ENCODE data around the gene IL12B. TPM values are rescaled to one million over a fixed set of nuclear protein-coding genes. Genes with fewer than 3 reads are reported as not detected.

IL12B gene
- total RNA-seq, 2 experiments from 2014 or later: not detected

GRCh38 chr5:159341906-159342310 lies 11.6 kb upstream of the IL12B start:
- POLR2A ChIA-PET: interaction anchor here (0.6 kb wide), 1 partner anchor 19 kb away, joined by 3 read pairs; no protein-coding TSS in a partner anchor
- Mint-ChIP-seq H3K4me1 (peaks cover 49% of the 10 kb centered on the region), H3K27ac (peak overlapping the region; percentile 21), H3K36me3 (peaks cover 15% of the 10 kb centered on the region), H3K4me3 (no peak overlapping the region), H3K9me3 (peaks cover 7% of the 10 kb centered on the region), H3K27me3 (peaks cover 7% of the 10 kb centered on the region)
- ATAC-seq (ENCODE audit: low read depth) (peak; percentile 30), DNase-seq (no peak)

- Mint-ChIP-seq H3K4me1 (peaks cover 57% of the 10 kb centered on the region), H3K27ac (peak overlapping the region; percentile 59), H3K27me3 (peaks cover 6% of the 10 kb centered on the region), H3K4me3 (peak overlapping the region; percentile 26), H3K9me3 (peaks cover 7% of the 10 kb centered on the region), H3K36me3 (peaks cover 15% of the 10 kb centered on the region)
- ATAC-seq (ENCODE audit: low read depth): no peak
- POLR2A ChIA-PET: interaction anchor here (0.6 to 1.2 kb wide), 3 partner anchors 20 to 71 kb away, joined by 3 to 5 read pairs (median 3); no protein-coding TSS in a partner anchor
- DNase-seq: no peak
Observed at GRCh38 chr5:159341145-159341544, 10.9 kb upstream of the IL12B start.

GRCh38 chr5:159340511-159340910 lies 10.2 kb upstream of the IL12B start:
- peak; percentile 38 for ATAC-seq (ENCODE audit: low read depth)
- Mint-ChIP-seq H3K27ac (peak overlapping the region; percentile 61), H3K9me3 (peaks cover 7% of the 10 kb centered on the region), H3K4me3 (peak overlapping the region; percentile 26), H3K36me3 (peaks cover 15% of the 10 kb centered on the region), H3K27me3 (peaks cover 1% of the 10 kb centered on the region), H3K4me1 (peaks cover 57% of the 10 kb centered on the region)
- DNase-seq: no peak
- POLR2A ChIA-PET: interaction anchor here (0.6 to 1.2 kb wide), 3 partner anchors 69 to 1772 kb away, joined by 3 to 5 read pairs (median 4); no protein-coding TSS in a partner anchor

- Mint-ChIP-seq H3K27me3 (peaks cover 2% of the 10 kb centered on the region), H3K4me3 (no peak overlapping the region), H3K9me3 (peaks cover 6% of the 10 kb centered on the region), H3K36me3 (peaks cover 15% of the 10 kb centered on the region), H3K4me1 (peaks cover 57% of the 10 kb centered on the region), H3K27ac (no peak overlapping the region)
- DNase-seq: no peak
- ATAC-seq (ENCODE audit: low read depth): no peak
- POLR2A ChIA-PET: no interaction called here
Observed at GRCh38 chr5:159339460-159339859, 9.2 kb upstream of the IL12B start.

- peak overlapping the region; percentile 90 for H3K27ac Mint-ChIP-seq
- H3K4me3 Mint-ChIP-seq: peak overlapping the region; percentile 38
- peaks cover 53% of the 10 kb centered on the region for H3K4me1 Mint-ChIP-seq
- POLR2A ChIA-PET: interaction anchor here (0.8 kb wide), 1 partner anchor 522 kb away, joined by 3 read pairs; no protein-coding TSS in a partner anchor
- DNase-seq: no peak
- H3K27me3 Mint-ChIP-seq: peaks cover 3% of the 10 kb centered on the region
- peaks cover 3% of the 10 kb centered on the region for H3K9me3 Mint-ChIP-seq
- peaks cover 10% of the 10 kb centered on the region for H3K36me3 Mint-ChIP-seq
- ATAC-seq (ENCODE audit: low read depth): no peak
Observed at GRCh38 chr5:159338118-159338517, 7.8 kb upstream of the IL12B start.

- Mint-ChIP-seq H3K27me3 (peaks cover 5% of the 10 kb centered on the region), H3K36me3 (peaks cover 10% of the 10 kb centered on the region), H3K27ac (peak overlapping the region; percentile 90), H3K4me3 (peak overlapping the region; percentile 38), H3K4me1 (peaks cover 51% of the 10 kb centered on the region), H3K9me3 (peaks cover 3% of the 10 kb centered on the region)
- DNase-seq (no peak), ATAC-seq (ENCODE audit: low read depth) (peak; percentile 60)
- POLR2A ChIA-PET: interaction anchor here (0.6 to 0.8 kb wide), 2 partner anchors 24 to 521 kb away, joined by 3 read pairs; no protein-coding TSS in a partner anchor
Observed at GRCh38 chr5:159337016-159337955, 7.0 kb upstream of the IL12B start.

DNA sequence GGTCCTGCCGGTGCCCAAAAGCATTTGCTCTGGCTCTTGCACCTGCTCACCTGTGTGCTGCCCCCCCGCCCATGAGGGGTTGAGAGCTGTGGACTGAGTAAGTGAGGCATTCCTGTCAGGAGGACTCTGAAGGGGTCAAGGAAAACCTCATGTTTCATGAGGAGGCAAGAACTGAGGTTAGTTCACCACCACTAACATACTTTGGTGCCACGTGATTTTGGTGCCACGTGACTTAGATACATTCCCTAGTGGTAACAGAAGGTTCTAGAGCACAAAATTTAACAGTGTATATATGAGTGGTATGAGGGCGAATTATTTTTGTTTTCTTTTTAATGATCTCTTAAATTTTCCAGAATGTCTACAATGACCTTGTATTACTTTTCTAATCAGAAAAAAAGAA lies 6.3 kb upstream of the IL12B start:
- peaks cover 45% of the 10 kb centered on the region for H3K4me1 Mint-ChIP-seq

DNA sequence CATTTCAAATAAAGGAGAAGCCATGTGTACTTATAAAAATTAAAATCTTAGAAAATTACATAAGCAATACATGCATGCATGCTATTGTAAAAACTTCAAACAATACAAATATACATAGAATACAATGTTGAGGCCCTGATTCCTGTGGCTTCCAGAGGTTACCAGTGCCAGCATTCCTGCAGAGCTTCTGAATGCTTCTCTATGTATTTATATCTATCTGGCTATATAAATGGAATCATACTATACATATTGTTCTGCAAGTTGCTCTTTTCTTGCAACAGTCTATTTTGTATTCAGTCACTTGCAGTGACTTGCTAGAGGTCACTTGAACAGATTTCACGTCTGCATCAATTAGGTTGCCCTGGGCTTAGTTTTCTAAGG lies 3.2 kb upstream of the IL12B start:
- DNase-seq: no peak
- Mint-ChIP-seq H3K27me3 (peaks cover 28% of the 10 kb centered on the region), H3K36me3 (peaks cover 2% of the 10 kb centered on the region), H3K27ac (no peak overlapping the region), H3K9me3 (no peaks in the 10 kb centered on the region), H3K4me1 (peaks cover 32% of the 10 kb centered on the region), H3K4me3 (no peak overlapping the region)
- no peak for ATAC-seq (ENCODE audit: low read depth)
- POLR2A ChIA-PET: interaction anchor here (0.5 kb wide), 1 partner anchor 1727 kb away, joined by 4 read pairs; no protein-coding TSS in a partner anchor

More for the DNA sequence above, 6.3 kb upstream of the IL12B start:
- Mint-ChIP-seq H3K36me3 (peaks cover 7% of the 10 kb centered on the region), H3K27me3 (peaks cover 5% of the 10 kb centered on the region), H3K27ac (peak overlapping the region; percentile 90), H3K9me3 (peaks cover 3% of the 10 kb centered on the region), H3K4me3 (no peak overlapping the region)
- DNase-seq (no peak), ATAC-seq (ENCODE audit: low read depth) (no peak)
- POLR2A ChIA-PET: no interaction called here

DNA sequence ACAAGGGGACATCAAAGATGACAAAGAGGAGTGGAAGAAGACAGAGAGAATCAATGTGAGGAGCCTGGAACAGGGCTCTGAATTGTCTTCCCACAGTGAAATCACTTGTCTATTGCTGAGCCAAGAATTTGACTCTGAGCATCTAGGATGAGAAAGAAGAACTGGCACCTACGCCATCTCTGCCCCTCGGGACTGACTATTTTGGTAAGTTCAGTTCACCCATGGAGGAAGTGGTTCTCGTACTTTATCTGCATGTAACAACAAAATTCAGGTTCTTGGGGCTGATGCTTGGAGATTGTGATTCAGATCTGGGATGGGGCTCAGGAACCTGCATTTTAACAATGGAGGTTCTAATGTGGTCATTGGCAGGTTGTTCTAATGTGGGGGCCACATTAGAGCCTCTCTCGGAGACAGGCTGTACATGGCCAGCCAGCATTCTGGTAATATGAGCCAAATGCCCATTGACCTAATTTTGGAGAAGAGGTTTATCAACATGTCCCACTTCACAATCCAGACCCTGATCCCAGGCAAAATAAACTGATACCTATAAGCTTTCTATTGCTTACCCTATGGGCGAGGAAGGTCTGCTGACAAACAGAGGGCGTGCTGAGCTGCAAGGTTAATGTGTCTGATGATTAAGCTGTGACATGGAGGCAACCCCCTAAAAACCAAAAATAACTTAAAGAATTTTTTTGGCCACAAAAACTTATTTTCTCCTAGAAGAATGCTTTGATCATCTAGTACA lies 2.7 kb upstream of the IL12B start:
- Mint-ChIP-seq H3K4me3 (no peak overlapping the region), H3K9me3 (no peaks in the 10 kb centered on the region), H3K4me1 (peaks cover 26% of the 10 kb centered on the region), H3K36me3 (peaks cover 2% of the 10 kb centered on the region), H3K27ac (no peak overlapping the region), H3K27me3 (peaks cover 33% of the 10 kb centered on the region)
- POLR2A ChIA-PET: interaction anchor here (0.5 kb wide), 1 partner anchor 1726 kb away, joined by 4 read pairs; no protein-coding TSS in a partner anchor
- no peak for DNase-seq
- ATAC-seq (ENCODE audit: low read depth): no peak

- peak; percentile 90 for ATAC-seq (ENCODE audit: low read depth)
- POLR2A ChIA-PET: no interaction called here
- H3K27me3 Mint-ChIP-seq: peaks cover 37% of the 10 kb centered on the region
- peak overlapping the region; percentile 68 for H3K4me3 Mint-ChIP-seq
- no peaks in the 10 kb centered on the region for H3K9me3 Mint-ChIP-seq
- H3K36me3 Mint-ChIP-seq: no peaks in the 10 kb centered on the region
- DNase-seq: peak; percentile 84
- peak overlapping the region; percentile 61 for H3K27ac Mint-ChIP-seq
- H3K4me1 Mint-ChIP-seq: peaks cover 10% of the 10 kb centered on the region
Observed at GRCh38 chr5:159331093-159331973, 1.0 kb upstream of the IL12B start.

- Mint-ChIP-seq H3K4me1 (no peaks in the 10 kb centered on the region), H3K9me3 (no peaks in the 10 kb centered on the region), H3K27ac (no peak overlapping the region), H3K4me3 (no peak overlapping the region), H3K36me3 (no peaks in the 10 kb centered on the region), H3K27me3 (peaks cover 25% of the 10 kb centered on the region)
- DNase-seq (no peak), ATAC-seq (ENCODE audit: low read depth) (no peak)
- POLR2A ChIA-PET: no interaction called here
Observed at GRCh38 chr5:159324986-159325385, 5.3 kb downstream of the IL12B start.

DNA sequence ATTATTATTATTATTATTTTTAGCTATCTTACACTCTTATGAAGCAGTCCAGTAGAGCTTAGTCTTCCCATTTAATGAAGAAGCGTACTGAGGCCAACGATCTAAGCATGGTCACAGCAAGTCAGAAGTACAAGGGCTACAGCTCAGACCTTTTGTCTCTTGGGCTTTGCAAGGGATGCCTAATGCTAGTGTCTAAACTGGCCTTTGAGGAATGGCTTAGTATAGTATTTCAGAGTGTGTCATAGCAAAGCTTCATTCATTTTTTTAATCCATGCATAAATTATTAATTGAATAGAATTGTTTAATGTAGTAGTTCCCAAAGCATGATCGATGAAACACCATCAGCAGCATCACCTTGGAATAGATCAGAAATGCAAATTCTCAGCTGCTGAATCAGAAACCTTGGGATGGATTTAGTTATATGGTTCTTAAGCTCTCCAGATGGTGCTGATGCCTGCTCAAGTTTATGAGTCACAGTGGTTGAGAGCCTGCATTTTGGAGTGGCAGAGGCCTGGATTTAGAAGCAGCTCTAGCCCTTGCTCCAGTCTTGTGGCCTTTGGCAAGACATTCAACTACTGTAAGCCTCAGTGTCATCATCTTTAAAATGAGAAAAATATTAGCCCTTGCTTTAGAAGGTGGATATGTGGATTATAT lies 6.1 kb downstream of the IL12B start:
- no peak overlapping the region for H3K27ac Mint-ChIP-seq
- peaks cover 18% of the 10 kb centered on the region for H3K27me3 Mint-ChIP-seq
- no peaks in the 10 kb centered on the region for H3K9me3 Mint-ChIP-seq
- no peaks in the 10 kb centered on the region for H3K36me3 Mint-ChIP-seq
- POLR2A ChIA-PET: no interaction called here
- H3K4me3 Mint-ChIP-seq: no peak overlapping the region
- H3K4me1 Mint-ChIP-seq: no peaks in the 10 kb centered on the region
- ATAC-seq (ENCODE audit: low read depth) (no peak), DNase-seq (no peak)
